Endothelial cell of umbilical vein (primary cell): ENCODE data around the gene RAB4B. TPM values are rescaled to one million over a fixed set of nuclear protein-coding genes. Genes with fewer than 3 reads are reported as not detected.
"Not testable (repeated sequence)": the region's sequence is repeated elsewhere in the genome, so short reads cannot be mapped to it uniquely, and the experiment has no call there.

Experiments used
- BruUV-seq: library from RNA; stranded (reverse); fragments of 400-500 nt; replicated peaks from 2 replicates; lab custom pipeline; 2021; lab: Mats Ljungman, UMichigan
- CTCF ChIA-PET: fragments of 300-600, 350-600 bp; sonication (Branson Sonifier 250); formaldehyde crosslinking; loops from one replicate; lab custom pipeline; 2021; ENCODE audit warnings: antibody characterized with exemption, inconsistent platforms; lab: Charles Lee
- POLR2A ChIA-PET: fragments of 300-600, 350-600 bp; sonication (Branson Sonifier 250); formaldehyde crosslinking; loops from one replicate; lab custom pipeline; 2021; ENCODE audit warnings: antibody characterized with exemption, inconsistent platforms; lab: Charles Lee
- DNase-seq: peaks from one replicate; pipeline ENCODE4 v3.0.0-alpha.2; 2011; ENCODE audit warnings: low read depth, low spot score
- FAIRE-seq: peaks from 2 replicates; lab custom pipeline; 2011; peaks lifted over from hg19 to GRCh38; lab: Jason Lieb, UNC
- H2AFZ ChIP-seq: 2 replicates; pipeline ENCODE4 v1.6.0; 2012; ENCODE audit warnings: low read depth, low read length, control low read depth, inconsistent platforms
- H3K27ac ChIP-seq: 2 replicates; pipeline ENCODE4 v1.5.1; 2011; ENCODE audit warnings: low read depth, mild to moderate bottlenecking, control low read depth, low read length, moderate library complexity; ENCODE audit not compliant: insufficient read depth
- H3K27me3 ChIP-seq, 2 experiments: 2 replicates each; pipeline versions ENCODE4 v1.6.0 to v1.6.1; 2011; ENCODE audit warnings: low read length in 2 of 2, mixed read lengths in 1 of 2; ENCODE audit not compliant: control insufficient read depth in 2 of 2, insufficient read depth in 2 of 2
- H3K36me3 ChIP-seq, 2 experiments: 2 replicates in 1 of 2; 3 replicates in 1 of 2; pipeline ENCODE4 v1.5.1; 2011; ENCODE audit warnings: low read length in 2 of 2, mild to moderate bottlenecking in 1 of 2, moderate library complexity in 1 of 2; ENCODE audit not compliant: control insufficient read depth in 2 of 2, insufficient read depth in 2 of 2; ENCODE audit errors: extremely low read depth in 1 of 2
- H3K4me1 ChIP-seq: 3 replicates; pipeline ENCODE4 v1.5.1; 2011; ENCODE audit warnings: mild to moderate bottlenecking, low read length; ENCODE audit not compliant: control insufficient read depth, insufficient read depth; ENCODE audit errors: extremely low read depth
- H3K4me2 ChIP-seq: 2 replicates; pipeline ENCODE4 v1.6.1; 2011; ENCODE audit warnings: low read length, control low read depth, mixed read lengths; ENCODE audit not compliant: insufficient read depth
- H3K4me3 ChIP-seq, 3 experiments: fragments of 200-600 bp in 1 of 3; sonication (generic), shearing (Covaris generic) in 1 of 3; replicated peaks in 1 of 3; 2 replicates each; pipeline ENCODE4 v1.5.1; 2011 to 2016; ENCODE audit warnings: control low read depth in 3 of 3, low read length in 3 of 3, mild to moderate bottlenecking in 2 of 3, inconsistent platforms in 1 of 3, low read depth in 1 of 3, moderate library complexity in 1 of 3; ENCODE audit not compliant: insufficient read depth in 1 of 3
- H3K79me2 ChIP-seq: 2 replicates; pipeline ENCODE4 v1.6.0; 2012; ENCODE audit warnings: low read length, inconsistent platforms; ENCODE audit not compliant: control insufficient read depth, insufficient read depth
- H3K9ac ChIP-seq: replicated peaks from 2 replicates; pipeline ENCODE3; 2011; ENCODE audit warnings: low read length, control low read depth; ENCODE audit not compliant: insufficient read depth; ENCODE audit errors: extremely low read depth
- H3K9me1 ChIP-seq: replicated peaks from 3 replicates; pipeline ENCODE4 v1.6.0; 2011; ENCODE audit warnings: mild to moderate bottlenecking, low read length; ENCODE audit not compliant: control insufficient read depth, insufficient read depth; ENCODE audit errors: extremely low read depth
- H3K9me3 ChIP-seq: replicated peaks from 2 replicates; pipeline ENCODE4 v1.5.1; 2012; ENCODE audit warnings: low read length, inconsistent platforms; ENCODE audit not compliant: control insufficient read depth, insufficient read depth
- H4K20me1 ChIP-seq: replicated peaks from 2 replicates; pipeline ENCODE3; 2011; ENCODE audit warnings: mild to moderate bottlenecking, low read length; ENCODE audit not compliant: control insufficient read depth, insufficient read depth; ENCODE audit errors: extremely low read depth
- EZH2 ChIP-seq: IDR thresholded peaks from 2 replicates; pipeline ENCODE4 v1.6.1; 2012; ENCODE audit warnings: borderline replicate concordance, low read depth, mild to moderate bottlenecking, moderate library complexity, low read length, inconsistent platforms; ENCODE audit not compliant: severe bottlenecking
- FOS ChIP-seq: IDR thresholded peaks from 2 replicates; pipeline ENCODE4 v1.6.1; 2011; ENCODE audit warnings: mild to moderate bottlenecking, low read length, moderate library complexity, borderline replicate concordance; ENCODE audit not compliant: insufficient read depth
- GATA2 ChIP-seq: IDR thresholded peaks from 2 replicates; pipeline ENCODE4 v1.7.0; 2011; ENCODE audit warnings: low read depth, mild to moderate bottlenecking, moderate library complexity, mixed read lengths, low read length; ENCODE audit not compliant: insufficient read length, insufficient read depth
- JUN ChIP-seq: IDR thresholded peaks from 2 replicates; pipeline ENCODE4 v1.6.1; 2011; ENCODE audit warnings: borderline replicate concordance, low read depth; ENCODE audit not compliant: insufficient read length, insufficient read depth
- MYC ChIP-seq: IDR thresholded peaks from one replicate; pipeline ENCODE4 v1.6.1; 2011; ENCODE audit warnings: mild to moderate bottlenecking, low read depth, low read length
- POLR2A ChIP-seq: IDR thresholded peaks from 2 replicates; pipeline ENCODE4 v1.6.1; 2012; ENCODE audit warnings: low read depth, mild to moderate bottlenecking, control low read depth, low read length
- POLR2AphosphoS5 ChIP-seq: IDR thresholded peaks from 2 replicates; pipeline ENCODE4 v1.6.1; 2012; ENCODE audit warnings: low read depth, mild to moderate bottlenecking, control low read depth, low read length, moderate library complexity; ENCODE audit not compliant: insufficient read depth
- dilution Hi-C: fragments of 300-500 bp; cut with MboI; formaldehyde crosslinking; loops from one replicate; pipeline ENCODE4 v1.15.0; 2019; ENCODE audit warnings: low sequenced_read_pairs; ENCODE audit not compliant: extremely low pct_ligation_motif_present
- intact Hi-C: fragments of 100-400 bp; cut with micrococcal nuclease; formaldehyde crosslinking; loops from one replicate; pipeline ENCODE4 v1.10.0; 2022
- polyA plus RNA-seq, 4 experiments: library from polyadenylated mRNA; depleted of rRNA in 3 of 4; stranded (reverse) in 3 of 4; unstranded in 1 of 4; fragments of >200 nt; gene quantifications; 2 replicates each; pipeline versions ENCODE4 v1.2.1 to v1.2.3, GENCODE V29; 2011 to 2012; ENCODE audit warnings: missing spikeins in 1 of 4
- total RNA-seq: library from RNA; stranded (reverse); gene quantifications from 2 replicates; pipeline ENCODE4 v1.2.3, GENCODE V29; 2021
- TF ChIP-seq, protein P1 (sequence below): IDR thresholded peaks from 2 replicates; pipeline ENCODE4 v1.6.1; 2011; ENCODE audit not compliant: insufficient read depth, insufficient read length
- TF ChIP-seq, protein P2 (sequence below), 2 donors: IDR thresholded peaks; 1 replicate in 1 of 2; 2 replicates in 1 of 2; pipeline ENCODE4 v1.5.1; 2011; ENCODE audit warnings: low read length in 2 of 2, mild to moderate bottlenecking in 2 of 2, moderate library complexity in 2 of 2, control low read depth in 1 of 2, inconsistent platforms in 1 of 2, low read depth in 1 of 2; ENCODE audit not compliant: insufficient read depth in 1 of 2; ENCODE audit errors: extremely low read depth in 1 of 2

The RAB4B gene
- total and polyA plus RNA-seq, 2 donors (not counting 3 experiments of a cell fraction or from before 2014, with no cell fraction given), result 33.6 to 61.0 TPM

DNA sequence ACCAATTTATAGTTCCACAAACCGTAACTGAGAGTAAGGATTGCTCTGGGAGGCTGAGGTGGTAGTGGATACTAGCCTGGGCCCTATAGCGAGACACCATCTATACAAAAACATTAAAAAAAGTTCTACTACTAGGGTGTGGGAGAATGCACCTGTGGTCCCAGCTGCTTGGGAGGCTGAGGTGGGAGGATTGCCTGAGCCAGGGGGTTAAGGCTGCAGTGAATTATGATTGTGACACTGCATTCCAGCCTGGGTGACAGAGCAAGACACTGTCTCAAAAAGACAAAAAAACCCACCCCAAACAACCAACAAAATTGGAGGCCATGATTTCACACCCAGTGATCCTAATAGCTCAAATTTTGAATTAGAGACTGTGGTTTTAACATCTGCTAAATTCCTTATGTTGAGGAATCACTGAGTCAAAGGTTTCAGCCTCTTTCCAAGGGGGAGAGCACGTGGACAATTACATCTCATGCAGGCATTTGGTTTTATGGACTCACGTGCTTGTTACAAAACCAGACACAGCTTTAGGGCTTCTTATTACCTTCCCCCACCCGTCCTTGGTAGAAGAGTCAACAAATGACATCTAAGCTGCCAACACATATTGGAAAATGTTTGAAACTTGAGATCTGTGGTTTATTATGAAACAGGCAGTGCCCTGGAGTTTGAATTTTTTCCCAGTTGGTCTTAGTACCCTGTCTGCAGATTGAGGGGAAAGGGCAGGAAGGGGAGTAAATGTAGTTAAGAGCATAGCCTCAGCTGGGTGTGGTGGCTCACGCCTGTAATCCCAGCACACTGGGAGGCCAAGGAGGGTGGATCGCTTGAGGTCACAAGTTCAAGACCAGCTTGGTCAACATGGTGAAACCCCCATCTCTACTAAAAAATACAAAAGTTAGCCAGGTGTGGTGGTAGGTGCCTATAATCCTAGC lies 53.7 kb downstream of the RAB4B start:
- H3K36me3 ChIP-seq, result peaks cover 0 to 5% of the 10 kb centered on the region in 2 experiments
- no peak overlapping the region for H3K4me2 ChIP-seq
- dilution Hi-C loops (no loop called here), intact Hi-C loops (no loop called here)
- no peaks in the 10 kb centered on the region for H3K4me1 ChIP-seq
- no peak overlapping the region for H2AFZ ChIP-seq
- no peaks in the 10 kb centered on the region for H3K9me1 ChIP-seq
- H3K27me3 ChIP-seq, result no peaks in the 10 kb centered on the region
- no TSS peak for BruUV-seq
- no peaks in the 10 kb centered on the region for H3K79me2 ChIP-seq
- FAIRE-seq (no peak), DNase-seq (no peak)
- TF ChIP-seq, protein P1, sequence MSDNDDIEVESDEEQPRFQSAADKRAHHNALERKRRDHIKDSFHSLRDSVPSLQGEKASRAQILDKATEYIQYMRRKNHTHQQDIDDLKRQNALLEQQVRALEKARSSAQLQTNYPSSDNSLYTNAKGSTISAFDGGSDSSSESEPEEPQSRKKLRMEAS, result no peak
- TF ChIP-seq GATA2 (no peak), MYC (no peak), FOS (no peak), POLR2AphosphoS5 (no peak), EZH2 (no peak), JUN (no peak), POLR2A (no peak)
- TF ChIP-seq, protein P2, sequence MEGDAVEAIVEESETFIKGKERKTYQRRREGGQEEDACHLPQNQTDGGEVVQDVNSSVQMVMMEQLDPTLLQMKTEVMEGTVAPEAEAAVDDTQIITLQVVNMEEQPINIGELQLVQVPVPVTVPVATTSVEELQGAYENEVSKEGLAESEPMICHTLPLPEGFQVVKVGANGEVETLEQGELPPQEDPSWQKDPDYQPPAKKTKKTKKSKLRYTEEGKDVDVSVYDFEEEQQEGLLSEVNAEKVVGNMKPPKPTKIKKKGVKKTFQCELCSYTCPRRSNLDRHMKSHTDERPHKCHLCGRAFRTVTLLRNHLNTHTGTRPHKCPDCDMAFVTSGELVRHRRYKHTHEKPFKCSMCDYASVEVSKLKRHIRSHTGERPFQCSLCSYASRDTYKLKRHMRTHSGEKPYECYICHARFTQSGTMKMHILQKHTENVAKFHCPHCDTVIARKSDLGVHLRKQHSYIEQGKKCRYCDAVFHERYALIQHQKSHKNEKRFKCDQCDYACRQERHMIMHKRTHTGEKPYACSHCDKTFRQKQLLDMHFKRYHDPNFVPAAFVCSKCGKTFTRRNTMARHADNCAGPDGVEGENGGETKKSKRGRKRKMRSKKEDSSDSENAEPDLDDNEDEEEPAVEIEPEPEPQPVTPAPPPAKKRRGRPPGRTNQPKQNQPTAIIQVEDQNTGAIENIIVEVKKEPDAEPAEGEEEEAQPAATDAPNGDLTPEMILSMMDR (IDR thresholded peaks at IDR 0.05; ENCODE audit: extremely low read depth in 1 of 2, insufficient read depth in 1 of 2, low read depth in 1 of 2, low read length in 2 of 2), result no peak
- no peak overlapping the region for H3K27ac ChIP-seq
- no peak overlapping the region for H3K9ac ChIP-seq
- POLR2A ChIA-PET, result no interaction called here
- no peak overlapping the region for H3K4me3 ChIP-seq
- H3K9me3 ChIP-seq, result no peaks in the 10 kb centered on the region
- no peaks in the 10 kb centered on the region for H4K20me1 ChIP-seq
- CTCF ChIA-PET, result interaction anchor here (0.9 kb wide), 1 partner anchor 12 kb away, joined by 4 read pairs; no protein-coding TSS in a partner anchor

DNA sequence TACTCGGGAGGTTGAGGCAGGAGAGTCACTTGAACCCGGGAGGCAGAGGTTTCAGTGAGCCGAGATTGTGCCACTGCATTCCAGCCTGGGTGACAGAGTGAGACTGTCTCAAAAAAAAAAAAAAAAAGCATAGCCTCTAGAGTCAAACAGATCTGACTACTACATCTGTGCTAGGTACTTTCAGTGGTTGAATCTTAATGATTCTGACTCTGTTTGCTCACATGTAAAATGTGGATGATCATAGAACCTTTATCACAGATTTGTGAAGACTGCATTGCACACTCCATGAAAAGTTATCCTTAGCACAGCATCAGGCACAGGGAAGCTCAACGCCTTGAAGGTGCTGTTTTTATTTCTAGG lies 54.4 kb downstream of the RAB4B start:
- H3K9ac ChIP-seq, H3K9me1 ChIP-seq, H4K20me1 ChIP-seq, H3K9me3 ChIP-seq, dilution Hi-C loops, CTCF ChIA-PET, intact Hi-C loops, H3K4me2 ChIP-seq, FAIRE-seq, H3K27ac ChIP-seq, H3K79me2 ChIP-seq, POLR2A ChIA-PET, H3K36me3 ChIP-seq, H3K27me3 ChIP-seq, BruUV-seq, H3K4me3 ChIP-seq, H3K4me1 ChIP-seq, DNase-seq, H2AFZ ChIP-seq: not testable (repeated sequence)
